Neural cell (in vitro differentiated cells): ENCODE results near the gene OR8G1. TPM values are rescaled to one million over a fixed set of nuclear protein-coding genes. Genes with fewer than 3 reads are reported as not detected.
"Not testable (repeated sequence)": the region's sequence is repeated elsewhere in the genome, so short reads cannot be mapped to it uniquely, and the experiment has no call there.

Experiments
- H2AFZ ChIP-seq: fragments of 200-600, 300-800 bp; sonication (generic), shearing (Covaris generic); 2 replicates; pipeline ENCODE4 v1.6.0; 2014; ENCODE audit warnings: low read depth, mild to moderate bottlenecking, antibody characterized with exemption, low read length, moderate library complexity
- H3F3A ChIP-seq: fragments of 200-600 bp; shearing (Covaris generic); 2 replicates; pipeline ENCODE4 v1.6.1; 2016; ENCODE audit warnings: mild to moderate bottlenecking, moderate library complexity, mixed read lengths, antibody characterized with exemption, low read length; ENCODE audit not compliant: insufficient read depth, poor library complexity, severe bottlenecking
- H3K27ac ChIP-seq: fragments of 200-600, 300-800 bp; sonication (generic), shearing (Covaris generic); 2 replicates; pipeline ENCODE4 v1.5.1; 2014; ENCODE audit warnings: mild to moderate bottlenecking, low read length, moderate library complexity
- H3K27me3 ChIP-seq: fragments of 300-800, 200-600 bp; sonication (generic), shearing (Covaris generic); 2 replicates; pipeline ENCODE4 v1.6.0; 2014; ENCODE audit warnings: mild to moderate bottlenecking, low read depth, low read length, moderate library complexity; ENCODE audit not compliant: insufficient read depth
- H3K36me3 ChIP-seq: fragments of 300-800, 200-600 bp; sonication (generic), shearing (Covaris generic); 2 replicates; pipeline ENCODE4 v1.5.1; 2014; ENCODE audit warnings: mild to moderate bottlenecking, antibody characterized with exemption, low read length, moderate library complexity; ENCODE audit not compliant: insufficient read depth
- H3K4me2 ChIP-seq: fragments of 300-800, 200-600 bp; sonication (generic), shearing (Covaris generic); 2 replicates; pipeline ENCODE4 v1.6.0; 2014; ENCODE audit warnings: mild to moderate bottlenecking, low read length
- H3K4me3 ChIP-seq: fragments of 300-800, 200-600 bp; sonication (generic), shearing (Covaris generic); 2 replicates; pipeline ENCODE4 v1.5.1; 2014; ENCODE audit warnings: mild to moderate bottlenecking, low read length, moderate library complexity
- H3K79me2 ChIP-seq: fragments of 200-600 bp; shearing (Covaris generic); replicated peaks from 2 replicates; pipeline ENCODE4 v1.6.0; 2014; ENCODE audit warnings: mild to moderate bottlenecking, low read length, moderate library complexity; ENCODE audit not compliant: insufficient read depth
- H3K9ac ChIP-seq: fragments of 300-800, 200-600 bp; sonication (generic), shearing (Covaris generic); 2 replicates; pipeline ENCODE4 v1.6.1; 2016; ENCODE audit warnings: mild to moderate bottlenecking, low read length, mixed read lengths
- H3K9me2 ChIP-seq: fragments of 200-600 bp; shearing (Covaris generic); 2 replicates; pipeline ENCODE4 v1.6.1; 2016; ENCODE audit warnings: mild to moderate bottlenecking, low read length, mixed read lengths; ENCODE audit not compliant: insufficient read depth
- H3K9me3 ChIP-seq: fragments of 200-600, 300-800 bp; sonication (generic), shearing (Covaris generic); 2 replicates; pipeline ENCODE4 v1.6.1; 2016; ENCODE audit warnings: mild to moderate bottlenecking, mixed run types, low read length, moderate library complexity, mixed read lengths
- H4K20me1 ChIP-seq: fragments of 200-600 bp; shearing (Covaris generic); 2 replicates; pipeline ENCODE4 v1.6.1; 2016; ENCODE audit warnings: mild to moderate bottlenecking, mixed run types; ENCODE audit not compliant: insufficient read depth
- CTCF ChIP-seq: fragments of 450-650 bp; IDR thresholded peaks from 2 replicates; pipeline ENCODE4 v1.5.1; 2014; ENCODE audit warnings: antibody characterized with exemption, mild to moderate bottlenecking, moderate library complexity; ENCODE audit not compliant: poor library complexity, severe bottlenecking
- EP300 ChIP-seq: fragments of 450-650 bp; conservative IDR thresholded peaks from 2 replicates; pipeline ENCODE4 v1.6.1; 2014; ENCODE audit warnings: antibody characterized with exemption, mild to moderate bottlenecking, moderate library complexity; ENCODE audit not compliant: poor library complexity, severe bottlenecking
- EZH2 ChIP-seq: fragments of 200-600, 300-800 bp; shearing (Covaris generic), sonication (generic); IDR thresholded peaks from 2 replicates; pipeline ENCODE4 v1.6.1; 2014; ENCODE audit warnings: antibody characterized with exemption, low read length, borderline replicate concordance, mild to moderate bottlenecking; ENCODE audit not compliant: insufficient read depth, poor library complexity, severe bottlenecking
- MXI1 ChIP-seq: fragments of 450-650 bp; conservative IDR thresholded peaks from 2 replicates; pipeline ENCODE4 v1.6.1; 2014; ENCODE audit warnings: antibody characterized with exemption, mild to moderate bottlenecking; ENCODE audit not compliant: poor library complexity, severe bottlenecking
- POLR2AphosphoS5 ChIP-seq: IDR thresholded peaks from 2 replicates; pipeline ENCODE4 v1.6.1; 2012
- RAD21 ChIP-seq: fragments of 450-650 bp; conservative IDR thresholded peaks from 2 replicates; pipeline ENCODE4 v1.6.1; 2014; ENCODE audit warnings: antibody characterized with exemption, mild to moderate bottlenecking, moderate library complexity
- SMC3 ChIP-seq: fragments of 450-650 bp; conservative IDR thresholded peaks from 2 replicates; pipeline ENCODE4 v1.6.1; 2014; ENCODE audit warnings: antibody characterized with exemption, mild to moderate bottlenecking, moderate library complexity; ENCODE audit not compliant: poor library complexity
- TAF1 ChIP-seq: IDR thresholded peaks from 2 replicates; pipeline ENCODE4 v1.6.1; 2012; ENCODE audit warnings: low read depth
- polyA plus RNA-seq: library from polyadenylated mRNA; depleted of rRNA; stranded (reverse); fragments of >200 nt; gene quantifications from 2 replicates; pipeline ENCODE4 v1.2.3, GENCODE V29; 2014
- TF ChIP-seq, protein P1 (sequence below): IDR thresholded peaks from 2 replicates; pipeline ENCODE4 v1.6.1; 2012; ENCODE audit warnings: borderline replicate concordance

OR8G1 gene
- polyA plus RNA-seq, 1 donor from 2014 or later, result not detected

GRCh38 chr11:124256076-124256475 is 15.2 kb downstream of the OR8G1 start, which contains the start of gene OR8G5:
OR8G5 (plus strand) TSS chr11:124256376; CDS start chr11:124264932, 8,556 bp downstream.
- no peak within 1 kb of the TSS for H3K9ac ChIP-seq
- TF ChIP-seq MXI1, result no peak
- TF ChIP-seq EZH2, result no peak
- no peak for TF ChIP-seq RAD21
- no peak for TF ChIP-seq EP300
- TF ChIP-seq CTCF, result no peak
- TF ChIP-seq, protein P1, sequence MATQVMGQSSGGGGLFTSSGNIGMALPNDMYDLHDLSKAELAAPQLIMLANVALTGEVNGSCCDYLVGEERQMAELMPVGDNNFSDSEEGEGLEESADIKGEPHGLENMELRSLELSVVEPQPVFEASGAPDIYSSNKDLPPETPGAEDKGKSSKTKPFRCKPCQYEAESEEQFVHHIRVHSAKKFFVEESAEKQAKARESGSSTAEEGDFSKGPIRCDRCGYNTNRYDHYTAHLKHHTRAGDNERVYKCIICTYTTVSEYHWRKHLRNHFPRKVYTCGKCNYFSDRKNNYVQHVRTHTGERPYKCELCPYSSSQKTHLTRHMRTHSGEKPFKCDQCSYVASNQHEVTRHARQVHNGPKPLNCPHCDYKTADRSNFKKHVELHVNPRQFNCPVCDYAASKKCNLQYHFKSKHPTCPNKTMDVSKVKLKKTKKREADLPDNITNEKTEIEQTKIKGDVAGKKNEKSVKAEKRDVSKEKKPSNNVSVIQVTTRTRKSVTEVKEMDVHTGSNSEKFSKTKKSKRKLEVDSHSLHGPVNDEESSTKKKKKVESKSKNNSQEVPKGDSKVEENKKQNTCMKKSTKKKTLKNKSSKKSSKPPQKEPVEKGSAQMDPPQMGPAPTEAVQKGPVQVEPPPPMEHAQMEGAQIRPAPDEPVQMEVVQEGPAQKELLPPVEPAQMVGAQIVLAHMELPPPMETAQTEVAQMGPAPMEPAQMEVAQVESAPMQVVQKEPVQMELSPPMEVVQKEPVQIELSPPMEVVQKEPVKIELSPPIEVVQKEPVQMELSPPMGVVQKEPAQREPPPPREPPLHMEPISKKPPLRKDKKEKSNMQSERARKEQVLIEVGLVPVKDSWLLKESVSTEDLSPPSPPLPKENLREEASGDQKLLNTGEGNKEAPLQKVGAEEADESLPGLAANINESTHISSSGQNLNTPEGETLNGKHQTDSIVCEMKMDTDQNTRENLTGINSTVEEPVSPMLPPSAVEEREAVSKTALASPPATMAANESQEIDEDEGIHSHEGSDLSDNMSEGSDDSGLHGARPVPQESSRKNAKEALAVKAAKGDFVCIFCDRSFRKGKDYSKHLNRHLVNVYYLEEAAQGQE, result no peak
- no peak for TF ChIP-seq TAF1
- TF ChIP-seq POLR2AphosphoS5, result no peak
- TF ChIP-seq SMC3, result no peak
- H3K27ac ChIP-seq, result no peak within 1 kb of the TSS
- H3K4me3 ChIP-seq, result no peak within 1 kb of the TSS
- no peaks in the 10 kb centered on the region for H3K9me2 ChIP-seq
- no peaks in the 10 kb centered on the region for H4K20me1 ChIP-seq
- no peaks in the 10 kb centered on the region for H3K27me3 ChIP-seq
- no peaks in the 10 kb centered on the region for H3K79me2 ChIP-seq
- H3F3A ChIP-seq, result no peaks in the 10 kb centered on the region
- no peaks in the 10 kb centered on the region for H3K36me3 ChIP-seq
- no peaks in the 10 kb centered on the region for H3K9me3 ChIP-seq
- H2AFZ ChIP-seq, result no peak within 1 kb of the TSS
- no peak within 1 kb of the TSS for H3K4me2 ChIP-seq

DNA sequence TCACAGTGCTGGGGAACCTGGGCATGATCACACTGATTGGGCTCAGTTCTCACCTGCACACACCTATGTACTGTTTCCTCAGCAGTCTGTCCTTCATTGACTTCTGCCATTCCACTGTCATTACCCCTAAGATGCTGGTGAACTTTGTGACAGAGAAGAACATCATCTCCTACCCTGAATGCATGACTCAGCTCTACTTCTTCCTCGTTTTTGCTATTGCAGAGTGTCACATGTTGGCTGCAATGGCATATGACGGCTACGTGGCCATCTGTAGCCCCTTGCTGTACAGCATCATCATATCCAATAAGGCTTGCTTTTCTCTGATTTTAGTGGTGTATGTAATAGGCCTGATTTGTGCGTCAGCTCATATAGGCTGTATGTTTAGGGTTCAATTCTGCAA is 24.1 kb downstream of the OR8G1 start:
- H3F3A ChIP-seq, H3K9me3 ChIP-seq, H3K27ac ChIP-seq, H3K79me2 ChIP-seq, H3K9ac ChIP-seq, H3K4me2 ChIP-seq, H3K36me3 ChIP-seq, H3K9me2 ChIP-seq, H2AFZ ChIP-seq, H4K20me1 ChIP-seq, H3K4me3 ChIP-seq, H3K27me3 ChIP-seq: not testable (repeated sequence)

GRCh38 chr11:124270886-124271285 is 30.0 kb downstream of the OR8G1 start:
- H3K79me2 ChIP-seq, H3K36me3 ChIP-seq, H3K9me3 ChIP-seq, H3K9me2 ChIP-seq, H3K27ac ChIP-seq, H3F3A ChIP-seq, H4K20me1 ChIP-seq, H3K9ac ChIP-seq, H2AFZ ChIP-seq, H3K27me3 ChIP-seq, H3K4me3 ChIP-seq, H3K4me2 ChIP-seq: not testable (repeated sequence)
